Vagina (tissue), 2 donors: ENCODE measurements around the gene SLC40A1. TPM values are rescaled to one million over a fixed set of nuclear protein-coding genes. Genes with fewer than 3 reads are reported as not detected.

Source experiments
- DNase-seq, 2 donors: peaks; one replicate each; pipeline ENCODE4 v3.0.0-alpha.2; 2017; ENCODE audit errors: extremely low spot score in 2 of 2
- H3K27ac ChIP-seq: fragments of 200-600 bp; sonication (generic); one replicate; pipeline ENCODE4 v1.5.1; 2019
- H3K27me3 ChIP-seq: fragments of 200-600 bp; sonication (generic); one replicate; pipeline ENCODE4 v1.5.1; 2019
- H3K36me3 ChIP-seq, 2 donors: fragments of 200-600 bp; sonication (generic); one replicate each; pipeline ENCODE4 v1.5.1; 2017 to 2019
- H3K4me1 ChIP-seq: fragments of 200-600 bp; sonication (generic); one replicate; pipeline ENCODE4 v1.5.1; 2019
- H3K4me3 ChIP-seq, 2 donors: fragments of 200-600 bp; sonication (generic); 1 replicate in 1 of 2; 2 replicates in 1 of 2; pipeline ENCODE4 v1.5.1; 2016 to 2019
- H3K9me3 ChIP-seq: fragments of 200-600 bp; sonication (generic); one replicate; pipeline ENCODE4 v1.5.1; 2019
- POLR2A ChIP-seq, 2 donors: fragments of 450-650 bp; IDR thresholded peaks; one replicate each; pipeline ENCODE4 v1.6.1; 2017; ENCODE audit warnings: antibody characterized with exemption in 2 of 2, mild to moderate bottlenecking in 2 of 2, moderate library complexity in 2 of 2
- POLR2AphosphoS5 ChIP-seq, 2 donors: sonication (generic); formaldehyde crosslinking; IDR thresholded peaks; one replicate each; pipeline ENCODE4 v1.9.0; 2017; ENCODE audit warnings: antibody characterized with exemption in 2 of 2, mild to moderate bottlenecking in 2 of 2, low read depth in 1 of 2; ENCODE audit not compliant: insufficient read depth in 1 of 2
- intact Hi-C: fragments of 100-400 bp; cut with DNase I; formaldehyde crosslinking; loops from one replicate; pipeline ENCODE4 v1.15.1; 2023
- total RNA-seq: library from RNA; depleted of rRNA; stranded (reverse); fragments of >200 nt; gene quantifications from one replicate; pipeline ENCODE4 v1.2.3, GENCODE V29; 2016
- TF ChIP-seq, protein P1 (sequence below), 3 experiments: fragments of 450-650 bp in 2 of 3; fragments of 200-600 bp in 1 of 3; sonication (generic) in 1 of 3; IDR thresholded peaks; one replicate each; pipeline ENCODE4 v1.5.1; 2017 to 2019; ENCODE audit warnings: antibody characterized with exemption in 3 of 3, mild to moderate bottlenecking in 2 of 3, moderate library complexity in 2 of 3

Gene SLC40A1
- total RNA-seq, 1 donor from 2014 or later = 53.3 TPM

DNA sequence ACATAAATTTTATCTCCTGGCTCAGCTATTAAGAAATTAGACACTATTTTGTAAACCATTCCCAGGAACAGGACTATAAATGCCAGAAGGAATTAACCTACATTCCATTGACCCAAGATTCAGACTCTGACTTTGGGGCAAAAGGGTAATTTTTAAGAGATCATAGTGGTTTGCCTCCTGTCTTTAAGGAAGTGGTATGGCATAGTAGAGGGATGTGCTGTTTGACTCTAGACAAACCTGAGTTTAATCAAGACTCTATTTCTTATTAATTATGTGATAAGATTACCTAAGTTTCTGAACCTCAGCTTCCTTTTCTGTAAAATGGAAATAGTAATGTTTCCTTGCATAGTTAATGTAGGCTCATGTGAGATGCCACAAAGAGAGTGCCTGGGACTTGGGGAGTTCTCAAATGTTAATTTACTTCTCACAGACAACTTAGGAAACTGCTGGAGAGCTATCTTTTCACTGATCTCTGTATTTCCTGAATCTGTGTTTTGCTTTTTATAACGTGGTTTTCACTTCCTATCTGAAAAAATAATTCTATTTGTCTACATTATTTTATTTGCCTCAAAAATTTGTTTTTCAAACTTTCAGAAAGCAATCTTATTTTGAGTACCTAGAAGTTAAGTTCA is 11.9 kb upstream of the SLC40A1 start:
- TF ChIP-seq POLR2AphosphoS5 (IDR thresholded peaks at IDR 0.05; ENCODE audit: insufficient read depth in 1 of 2, low read depth in 1 of 2) = no peak
- no peak for TF ChIP-seq POLR2A (IDR thresholded peaks at IDR 0.05)
- TF ChIP-seq, protein P1, sequence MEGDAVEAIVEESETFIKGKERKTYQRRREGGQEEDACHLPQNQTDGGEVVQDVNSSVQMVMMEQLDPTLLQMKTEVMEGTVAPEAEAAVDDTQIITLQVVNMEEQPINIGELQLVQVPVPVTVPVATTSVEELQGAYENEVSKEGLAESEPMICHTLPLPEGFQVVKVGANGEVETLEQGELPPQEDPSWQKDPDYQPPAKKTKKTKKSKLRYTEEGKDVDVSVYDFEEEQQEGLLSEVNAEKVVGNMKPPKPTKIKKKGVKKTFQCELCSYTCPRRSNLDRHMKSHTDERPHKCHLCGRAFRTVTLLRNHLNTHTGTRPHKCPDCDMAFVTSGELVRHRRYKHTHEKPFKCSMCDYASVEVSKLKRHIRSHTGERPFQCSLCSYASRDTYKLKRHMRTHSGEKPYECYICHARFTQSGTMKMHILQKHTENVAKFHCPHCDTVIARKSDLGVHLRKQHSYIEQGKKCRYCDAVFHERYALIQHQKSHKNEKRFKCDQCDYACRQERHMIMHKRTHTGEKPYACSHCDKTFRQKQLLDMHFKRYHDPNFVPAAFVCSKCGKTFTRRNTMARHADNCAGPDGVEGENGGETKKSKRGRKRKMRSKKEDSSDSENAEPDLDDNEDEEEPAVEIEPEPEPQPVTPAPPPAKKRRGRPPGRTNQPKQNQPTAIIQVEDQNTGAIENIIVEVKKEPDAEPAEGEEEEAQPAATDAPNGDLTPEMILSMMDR (IDR thresholded peaks at IDR 0.05) = no peak
- no peak overlapping the region for H3K4me3 ChIP-seq
- no peaks in the 10 kb centered on the region for H3K9me3 ChIP-seq
- no peak overlapping the region for H3K27ac ChIP-seq
- H3K4me1 ChIP-seq = no peaks in the 10 kb centered on the region
- H3K27me3 ChIP-seq = no peaks in the 10 kb centered on the region
- no peak for DNase-seq
- intact Hi-C loops = no loop called here
- H3K36me3 ChIP-seq = no peaks in the 10 kb centered on the region

DNA sequence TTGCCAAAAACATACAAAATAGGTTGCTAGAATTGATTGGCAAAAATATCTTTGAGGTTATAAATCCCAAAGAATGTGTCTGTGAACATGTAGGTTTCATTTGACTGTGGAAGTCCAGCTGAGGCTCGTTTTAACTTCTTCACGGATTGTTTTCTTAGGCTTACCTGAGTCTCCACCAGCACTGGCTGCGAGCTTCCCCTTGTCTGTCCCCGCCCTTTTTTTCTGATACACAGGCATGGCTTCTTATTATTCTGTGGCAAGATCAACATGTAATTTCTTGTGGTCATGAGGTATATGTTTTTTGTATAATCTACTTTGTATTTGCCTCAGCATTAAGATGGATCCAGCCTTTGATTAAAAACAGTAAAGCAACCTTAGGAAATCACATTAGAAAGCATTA is 7.2 kb upstream of the SLC40A1 start:
- Histone ChIP-seq H3K36me3 (no peaks in the 10 kb centered on the region), H3K4me3 (no peak overlapping the region), H3K27me3 (no peaks in the 10 kb centered on the region), H3K9me3 (no peaks in the 10 kb centered on the region), H3K27ac (no peak overlapping the region), H3K4me1 (no peaks in the 10 kb centered on the region)
- intact Hi-C loops = no loop called here
- no peak for TF ChIP-seq POLR2AphosphoS5 (IDR thresholded peaks at IDR 0.05; ENCODE audit: insufficient read depth in 1 of 2, low read depth in 1 of 2)
- TF ChIP-seq, protein P1 (IDR thresholded peaks at IDR 0.05) = no peak
- TF ChIP-seq POLR2A (IDR thresholded peaks at IDR 0.05) = no peak
- DNase-seq = no peak

DNA sequence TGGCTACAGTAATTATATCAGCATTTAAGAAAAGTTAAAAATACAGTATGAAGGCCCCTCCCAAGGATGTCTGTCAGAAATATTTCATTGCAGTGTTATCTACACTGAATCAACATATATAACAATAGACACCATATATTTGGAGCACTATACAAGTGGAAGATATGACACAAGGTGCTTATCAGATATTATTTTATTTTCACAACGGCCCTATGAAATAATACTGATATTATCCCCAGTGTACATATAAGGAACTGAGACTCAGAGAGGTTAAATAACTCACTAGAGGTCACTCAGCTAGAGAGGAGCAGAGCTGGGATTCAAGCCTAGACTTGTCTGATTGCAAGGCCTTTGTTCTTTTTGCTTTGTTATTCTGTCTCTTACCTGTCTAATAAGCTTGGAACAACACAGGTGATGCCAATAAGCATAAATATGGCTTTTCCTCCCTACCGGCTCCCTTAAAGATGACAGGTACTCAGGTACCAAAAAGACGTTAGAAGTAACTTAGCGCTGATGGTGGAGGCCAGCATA is 4.7 kb upstream of the SLC40A1 start:
- intact Hi-C loops = no loop called here
- TF ChIP-seq POLR2A (IDR thresholded peaks at IDR 0.05) = no peak
- TF ChIP-seq, protein P1 (IDR thresholded peaks at IDR 0.05) = no peak
- TF ChIP-seq POLR2AphosphoS5 (IDR thresholded peaks at IDR 0.05; ENCODE audit: insufficient read depth in 1 of 2, low read depth in 1 of 2) = no peak
- H3K27ac ChIP-seq = no peak overlapping the region

GRCh38 chr2:189584686-189585085 is 4.1 kb upstream of the SLC40A1 start:
- intact Hi-C loops = no loop called here
- H3K4me1 ChIP-seq = peaks cover 8% of the 10 kb centered on the region
- TF ChIP-seq, protein P1 (IDR thresholded peaks at IDR 0.05) = no peak
- TF ChIP-seq POLR2AphosphoS5 (IDR thresholded peaks at IDR 0.05; ENCODE audit: insufficient read depth in 1 of 2, low read depth in 1 of 2) (no peak), POLR2A (IDR thresholded peaks at IDR 0.05) (no peak)
- H3K36me3 ChIP-seq = no peaks in the 10 kb centered on the region
- H3K4me3 ChIP-seq = no peak overlapping the region
- no peak for DNase-seq
- H3K27me3 ChIP-seq = no peaks in the 10 kb centered on the region
- H3K27ac ChIP-seq = no peak overlapping the region
- H3K9me3 ChIP-seq = no peaks in the 10 kb centered on the region

More for the DNA sequence above, 4.7 kb upstream of the SLC40A1 start:
- Histone ChIP-seq H3K4me3 (no peak overlapping the region), H3K4me1 (peaks cover 8% of the 10 kb centered on the region), H3K9me3 (no peaks in the 10 kb centered on the region), H3K27me3 (no peaks in the 10 kb centered on the region), H3K36me3 (no peaks in the 10 kb centered on the region)
- no peak for DNase-seq
